Uterus (tissue), 4 donors: Measurements from ENCODE around the gene SEMA4C. TPM values are rescaled to one million over a fixed set of nuclear protein-coding genes. Genes with fewer than 3 reads are reported as not detected.
A peak's percentile ranks its signal among the peaks of the same experiment; 100 is the strongest.

ENCODE experiments used
- DNase-seq, 2 donors: peaks; one replicate each; pipeline ENCODE4 v3.0.0-alpha.2; 2019 to 2020
- H3K27ac ChIP-seq, 2 donors: fragments of 200-600 bp; sonication (generic); 1 replicate in 1 of 2; 2 replicates in 1 of 2; pipeline ENCODE4 v1.5.1; 2016 to 2018
- H3K27me3 ChIP-seq, 2 donors: fragments of 200-600 bp; sonication (generic); one replicate each; pipeline ENCODE4 v1.5.1; 2018 to 2019; ENCODE audit warnings: control low read depth in 1 of 2
- H3K36me3 ChIP-seq, 2 donors: fragments of 200-600 bp; sonication (generic); one replicate each; pipeline ENCODE4 v1.5.1; 2019; ENCODE audit warnings: control low read depth in 1 of 2
- H3K4me1 ChIP-seq, 2 donors: fragments of 200-600 bp; sonication (generic); one replicate each; pipeline ENCODE4 v1.5.1; 2018 to 2019; ENCODE audit warnings: control low read depth in 1 of 2
- H3K4me3 ChIP-seq, 2 donors: fragments of 200-600 bp; sonication (generic); 1 replicate in 1 of 2; 2 replicates in 1 of 2; pipeline ENCODE4 v1.5.1; 2018 to 2019; ENCODE audit warnings: mild to moderate bottlenecking in 1 of 2
- H3K9me3 ChIP-seq, 2 donors: fragments of 200-600 bp; sonication (generic); one replicate each; pipeline ENCODE4 v1.5.1; 2019; ENCODE audit warnings: control low read depth in 1 of 2
- CTCF ChIP-seq, 4 experiments: fragments of 200-600 bp in 2 of 4; fragments of 450-650 bp in 2 of 4; sonication (generic) in 2 of 4; IDR thresholded peaks; one replicate each; pipeline ENCODE4 v1.5.1; 2016 to 2019; ENCODE audit warnings: antibody characterized with exemption in 4 of 4, mild to moderate bottlenecking in 2 of 4, moderate library complexity in 1 of 4
- POLR2A ChIP-seq, 2 donors: fragments of 450-650 bp; IDR thresholded peaks; one replicate each; pipeline ENCODE4 v1.6.1; 2016; ENCODE audit warnings: antibody characterized with exemption in 2 of 2, mild to moderate bottlenecking in 1 of 2, moderate library complexity in 1 of 2
- intact Hi-C: fragments of 100-400 bp; cut with DNase I; formaldehyde crosslinking; loops from one replicate; pipeline ENCODE4 v1.15.1; 2023; ENCODE audit warnings: low total_unique reads
- total RNA-seq, 4 donors: library from RNA; depleted of rRNA in 3 of 4; stranded (reverse); fragments of >200 nt in 3 of 4; gene quantifications; one replicate each; pipeline versions ENCODE4 v1.1.0 to v1.2.4, GENCODE V29; 2014 to 2023
- donor health status: DM: yes; HTN: yes; CAD: no.

The SEMA4C gene
- total RNA-seq, 4 donors from 2014 or later = 31.8 to 117 (median 61.7) TPM

- intact Hi-C loops = no loop called here
- Histone ChIP-seq H3K36me3 (no peaks in the 10 kb centered on the region), H3K27ac (peak overlapping the region; percentile 69 to 77), H3K4me3 (no peak overlapping the region), H3K9me3 (no peaks in the 10 kb centered on the region), H3K27me3 (no peaks in the 10 kb centered on the region), H3K4me1 (peaks cover 0 to 12% of the 10 kb centered on the region in 2 donors)
- DNase-seq = peak; percentile 51 to 62
- TF ChIP-seq POLR2A (IDR thresholded peaks at IDR 0.05) (no peak), CTCF (IDR thresholded peaks at IDR 0.05) (no peak)
These were observed 17.7 kb upstream of the SEMA4C start for GRCh38 chr2:96887493-96888012.

GRCh38 chr2:96885432-96886347 is 15.8 kb upstream of the SEMA4C start:
- Histone ChIP-seq H3K4me3 (no peak overlapping the region), H3K4me1 (no peaks in the 10 kb centered on the region), H3K9me3 (no peaks in the 10 kb centered on the region), H3K27me3 (no peaks in the 10 kb centered on the region), H3K27ac (no peak overlapping the region), H3K36me3 (no peaks in the 10 kb centered on the region)
- intact Hi-C loops = no loop called here
- TF ChIP-seq CTCF (IDR thresholded peaks at IDR 0.05) (no peak), POLR2A (IDR thresholded peaks at IDR 0.05) (no peak)
- no peak for DNase-seq

GRCh38 chr2:96884299-96885094 is 14.6 kb upstream of the SEMA4C start:
- TF ChIP-seq CTCF (IDR thresholded peaks at IDR 0.05) (no peak), POLR2A (IDR thresholded peaks at IDR 0.05) (no peak)

GRCh38 chr2:96883306-96883705 is 13.4 kb upstream of the SEMA4C start:
- H3K4me3 ChIP-seq = no peak overlapping the region
- no peaks in the 10 kb centered on the region for H3K27me3 ChIP-seq
- DNase-seq = no peak
- no peaks in the 10 kb centered on the region for H3K9me3 ChIP-seq
- peaks cover 0 to 2% of the 10 kb centered on the region in 2 donors for H3K4me1 ChIP-seq
- no peaks in the 10 kb centered on the region for H3K36me3 ChIP-seq
- intact Hi-C loops = no loop called here
- TF ChIP-seq POLR2A (IDR thresholded peaks at IDR 0.05) (no peak), CTCF (IDR thresholded peaks at IDR 0.05) (no peak)
- no peak overlapping the region for H3K27ac ChIP-seq

More at GRCh38 chr2:96884299-96885094, 14.6 kb upstream of the SEMA4C start:
- no peaks in the 10 kb centered on the region for H3K27me3 ChIP-seq
- no peaks in the 10 kb centered on the region for H3K36me3 ChIP-seq
- intact Hi-C loops = no loop called here
- no peak overlapping the region for H3K27ac ChIP-seq
- no peaks in the 10 kb centered on the region for H3K9me3 ChIP-seq
- DNase-seq = no peak
- no peaks in the 10 kb centered on the region for H3K4me1 ChIP-seq
- no peak overlapping the region for H3K4me3 ChIP-seq
